Epidermal melanocyte (primary cell): Measurements from ENCODE around the gene NDUFC1.

Experiments used
- DNase-seq: peaks from one replicate; pipeline ENCODE4 v3.0.0; 2011; ENCODE audit warnings: low spot score; ENCODE audit not compliant: insufficient read length

NDUFC1 gene

DNA sequence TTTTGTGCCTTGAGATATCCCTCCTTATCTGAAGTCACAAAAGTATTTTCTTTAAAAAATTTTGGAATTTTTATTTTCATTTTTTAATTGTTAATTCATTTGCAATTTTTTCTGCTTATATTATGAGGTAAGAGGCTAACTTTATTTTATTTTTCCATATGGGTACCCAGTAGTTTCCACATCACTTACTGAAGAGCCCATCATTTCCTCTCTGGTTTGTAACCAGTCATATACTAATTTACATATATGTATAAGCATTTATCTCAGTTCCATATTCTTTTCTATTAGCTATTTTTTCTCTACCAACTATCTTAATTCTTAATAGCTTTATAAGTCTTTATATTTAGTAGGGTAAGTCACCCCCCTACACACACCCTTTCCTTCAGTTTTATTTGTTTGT, 49.2 kb downstream of the NDUFC1 start:
- DNase-seq: no peak

DNA sequence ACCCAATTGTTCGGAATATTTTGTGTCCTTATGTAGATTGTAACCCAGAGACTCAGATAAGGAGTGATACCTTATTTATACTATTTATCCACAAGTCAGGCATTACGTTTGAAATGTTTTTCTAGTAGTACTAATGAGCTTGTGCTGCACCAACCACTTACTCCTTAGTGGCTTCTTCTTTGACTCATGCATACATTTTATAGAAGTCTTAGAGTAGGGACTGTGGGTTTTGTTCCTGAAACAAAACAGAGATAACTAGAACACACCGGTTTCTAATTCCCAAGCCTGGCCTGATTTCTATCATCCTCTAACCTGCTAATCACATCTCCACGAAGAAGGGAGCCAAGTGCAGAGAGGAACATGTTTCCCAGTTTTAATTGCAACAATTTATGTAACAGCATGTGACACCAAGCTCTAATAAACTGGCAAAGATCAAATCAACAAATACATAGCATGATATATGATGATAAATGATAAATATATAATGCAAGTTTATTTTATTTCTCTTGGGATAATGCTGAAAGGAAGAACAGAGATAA, 54.5 kb downstream of the NDUFC1 start:
- no peak for DNase-seq

DNA sequence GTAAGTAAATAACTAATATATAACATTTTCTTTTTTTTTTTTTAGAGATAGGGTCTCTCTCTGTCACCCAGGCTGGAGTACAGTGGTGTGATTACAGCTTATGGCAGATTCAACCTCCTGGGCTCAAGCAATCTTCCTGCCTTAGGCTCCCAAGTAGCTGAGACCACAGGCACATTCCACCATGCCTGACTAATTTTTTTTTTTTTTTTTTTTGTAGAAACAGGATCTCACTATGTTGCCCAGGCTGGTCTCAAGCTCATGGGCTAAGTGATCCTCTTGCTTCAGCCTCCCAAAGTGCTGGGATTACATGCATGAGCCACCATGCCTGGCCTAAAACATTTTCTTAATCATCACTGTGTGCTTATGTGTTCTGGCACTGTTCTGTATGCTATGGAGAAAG, 55.0 kb downstream of the NDUFC1 start:
- no peak for DNase-seq

DNA sequence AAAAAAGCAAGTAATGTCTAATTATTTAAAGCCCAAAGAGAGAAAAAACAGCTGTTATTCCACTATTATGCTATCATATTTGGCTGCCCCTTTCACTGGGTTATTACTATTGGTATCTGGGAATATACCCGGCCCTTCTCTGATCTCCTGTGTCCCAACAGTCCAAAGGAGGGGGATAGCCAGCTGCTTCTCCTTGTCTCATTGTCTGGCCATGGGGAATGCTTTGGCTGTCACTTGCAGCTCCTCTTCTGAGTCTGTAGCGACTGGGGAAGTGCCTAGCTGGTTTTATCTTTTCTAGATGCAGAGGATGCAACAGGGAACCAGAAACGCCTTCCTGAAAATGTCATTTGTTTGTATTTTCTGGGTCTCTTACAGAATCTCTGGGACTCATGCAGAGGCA, 56.1 kb downstream of the NDUFC1 start:
- DNase-seq: no peak

DNA sequence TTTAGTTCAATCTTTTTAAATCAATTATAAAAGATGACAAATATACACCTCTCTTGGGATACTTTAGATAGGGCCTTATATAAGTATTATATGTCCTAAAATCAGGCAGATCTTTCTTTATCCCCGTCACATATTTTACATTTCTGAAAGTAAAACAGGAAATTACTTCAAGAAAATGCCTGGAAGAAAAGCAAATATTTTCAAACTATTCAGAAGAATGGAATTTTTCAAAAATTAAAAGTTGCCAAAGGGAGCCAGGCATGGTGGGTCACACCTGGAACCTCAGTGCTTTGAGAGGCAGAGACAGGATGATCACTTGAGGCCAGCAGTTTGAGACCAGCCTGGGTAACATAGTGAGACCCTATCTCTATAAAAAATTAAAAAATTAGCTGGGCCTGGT, 56.7 kb downstream of the NDUFC1 start:
- no peak for DNase-seq

DNA sequence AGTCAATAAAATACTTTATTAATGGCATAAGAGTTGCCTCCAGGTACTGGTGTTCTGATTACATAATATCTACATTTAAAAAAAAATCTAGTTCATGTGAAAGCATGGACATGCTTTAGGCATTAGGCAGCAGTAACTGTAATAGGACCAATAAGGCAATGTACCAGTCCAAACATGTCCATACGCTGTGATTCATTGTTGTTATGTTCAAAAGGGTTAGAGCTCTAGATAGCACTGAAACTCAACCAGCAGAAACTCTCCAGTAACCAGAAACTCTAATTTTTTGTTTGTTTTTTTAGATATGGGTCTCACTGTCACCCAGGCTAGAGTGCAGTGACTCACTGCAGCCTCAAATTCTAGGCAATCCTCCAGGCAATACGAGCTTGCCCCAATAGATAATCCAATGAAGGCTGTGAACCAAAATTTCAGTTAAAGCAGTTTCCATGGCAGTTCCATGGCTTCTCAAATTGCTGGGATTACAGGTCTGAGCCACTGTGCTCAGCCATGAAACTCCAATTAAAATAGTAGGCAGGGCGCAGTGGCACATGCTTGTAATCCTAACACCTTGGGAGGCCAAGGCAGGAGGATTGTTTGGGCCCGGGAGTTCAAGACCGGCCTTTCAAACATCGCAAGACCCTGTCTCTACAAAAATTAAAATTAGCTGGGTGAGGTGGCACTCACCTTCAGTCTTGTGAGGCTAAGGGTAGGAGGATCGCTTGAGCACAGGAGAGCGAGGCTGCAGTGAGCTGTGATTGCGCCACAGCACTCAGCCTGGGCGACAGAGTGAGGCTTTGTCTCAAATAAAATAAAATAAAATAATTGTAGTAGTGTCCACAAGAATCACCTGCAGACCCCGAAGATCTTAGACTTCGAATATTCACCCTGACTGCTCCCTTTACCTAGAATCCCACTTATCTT, 58.6 kb downstream of the NDUFC1 start:
- no peak for DNase-seq

DNA sequence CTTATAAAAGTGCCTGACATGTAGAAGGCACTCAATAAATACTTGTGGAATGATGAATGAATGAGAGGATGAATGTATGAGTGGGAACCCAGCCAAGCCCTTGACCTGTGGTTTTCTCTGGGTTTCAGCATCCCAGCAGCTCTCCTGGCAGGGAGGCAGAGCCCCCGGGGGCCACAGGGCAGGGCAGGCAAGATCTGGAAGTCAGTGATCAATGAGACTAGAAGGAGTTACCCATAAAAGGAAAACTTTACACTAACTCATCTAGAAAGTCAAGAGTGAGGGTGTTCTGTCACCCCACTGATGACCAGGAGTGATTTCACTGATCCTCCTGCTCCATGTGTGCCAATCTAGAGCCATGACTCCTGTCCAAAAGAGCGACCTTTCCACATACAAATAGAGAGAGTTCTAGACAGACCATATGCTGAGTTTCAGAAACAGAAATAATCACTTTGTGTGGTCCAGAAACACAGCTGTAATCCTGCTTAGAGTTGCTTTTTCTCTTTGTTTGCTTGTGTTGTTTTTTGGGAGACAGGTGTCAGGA, 59.7 kb downstream of the NDUFC1 start:
- no peak for DNase-seq

DNA sequence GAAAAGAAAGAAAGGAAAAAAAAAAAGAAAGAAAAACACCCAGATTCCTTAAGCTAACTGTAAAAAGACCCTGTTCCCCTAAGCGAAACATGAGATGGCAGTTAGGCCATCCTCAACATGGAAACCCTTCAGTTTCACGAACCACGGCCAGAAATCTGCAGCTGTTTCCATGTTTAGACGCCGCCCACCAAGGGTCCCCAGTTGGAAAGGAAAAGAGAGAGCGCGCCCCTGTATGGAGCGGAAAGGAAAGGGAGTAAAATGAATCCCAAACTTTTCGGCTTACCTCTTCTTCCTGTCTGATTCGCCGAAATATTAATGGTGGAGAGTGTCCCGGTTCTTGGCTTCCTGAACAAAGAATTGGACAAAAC, 60.5 kb downstream of the NDUFC1 start:
- no peak for DNase-seq

DNA sequence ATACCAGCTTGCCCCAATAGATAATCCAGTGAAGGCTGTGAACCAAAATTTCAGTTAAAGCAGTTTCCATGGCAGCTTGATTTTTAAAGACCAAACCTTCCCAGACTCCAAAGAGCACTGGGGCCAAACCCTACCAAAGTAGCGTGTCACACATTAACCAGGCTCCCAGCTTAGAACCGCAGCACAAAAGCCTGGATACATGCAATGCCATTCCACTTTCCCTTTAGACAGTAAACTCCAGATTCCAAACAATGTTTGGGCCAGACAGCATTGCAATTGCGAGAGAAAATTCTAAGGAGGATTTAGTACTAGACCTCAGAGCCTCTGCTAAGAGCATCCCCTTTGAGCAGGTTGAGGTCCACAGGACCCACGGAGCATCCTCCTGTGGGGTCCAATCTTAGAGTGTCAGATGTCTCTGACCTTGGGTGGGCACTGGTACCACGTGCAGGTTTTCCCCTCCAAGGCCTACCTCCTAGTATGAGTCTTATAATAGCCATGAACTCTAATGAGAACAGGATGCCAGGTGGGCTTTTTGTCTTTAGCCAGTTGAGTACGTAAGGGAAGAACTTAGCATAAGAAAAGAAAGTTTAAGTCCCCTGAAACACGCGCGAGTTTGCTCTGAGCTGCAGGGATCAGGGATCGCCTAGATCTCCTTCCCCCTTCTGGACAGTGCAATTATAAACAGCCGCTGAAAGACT, 61.0 kb downstream of the NDUFC1 start:
- DNase-seq: no peak
